ENCODE measurements around the gene NAP1L5.

DNA sequence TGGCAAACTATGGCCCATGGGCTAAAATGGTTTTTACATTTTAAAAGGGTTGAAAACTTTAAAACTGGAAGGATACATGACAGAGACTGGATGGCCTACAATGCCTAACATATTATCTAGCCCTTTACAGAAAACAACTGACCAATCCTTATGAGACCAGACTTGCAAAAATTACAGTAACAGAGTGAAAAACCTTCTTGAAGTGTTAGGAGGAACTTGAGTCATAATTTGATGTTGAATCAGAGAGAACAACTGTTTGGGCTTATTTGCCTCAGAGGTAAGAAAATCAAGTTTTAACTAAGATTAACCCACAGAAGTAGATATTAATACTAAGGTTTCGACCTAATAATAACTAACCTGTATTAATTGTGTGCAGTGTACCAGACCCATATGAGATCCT lies 12.4 kb upstream of the NAP1L5 start:
- TF ChIP-seq CTCF (IDR thresholded peaks at IDR 0.05) (no peak), POLR2A (IDR thresholded peaks at IDR 0.05) (no peak)

Data from lower leg skin (tissue), 3 donors.